ENCODE measurements around the gene CEBPE. TPM values are rescaled to one million over a fixed set of nuclear protein-coding genes. Genes with fewer than 3 reads are reported as not detected.
A peak's percentile ranks its signal among the peaks of the same experiment; 100 is the strongest.

Gene CEBPE
- total RNA-seq, 1 donor from 2014 or later = not detected

- peak overlapping the region; percentile 44 for H3K27ac Mint-ChIP-seq
- H3K9me3 Mint-ChIP-seq = no peaks in the 10 kb centered on the region
- H3K4me3 Mint-ChIP-seq (ENCODE audit: low read depth) = no peak overlapping the region
- peaks cover 17% of the 10 kb centered on the region for H3K4me1 Mint-ChIP-seq (ENCODE audit: low read depth)
- intact Hi-C loops (cut with micrococcal nuclease) = no loop called here
- no peaks in the 10 kb centered on the region for H3K27me3 Mint-ChIP-seq (ENCODE audit: low read depth)
- no peaks in the 10 kb centered on the region for H3K36me3 Mint-ChIP-seq (ENCODE audit: low read depth)
- no peak for DNase-seq (ENCODE audit: low spot score)
Observed at GRCh38 chr14:23153851-23154796, 35.1 kb upstream of the CEBPE start.

GRCh38 chr14:23151342-23151741, 32.3 kb upstream of the CEBPE start:
- H3K4me1 Mint-ChIP-seq (ENCODE audit: low read depth) = peaks cover 33% of the 10 kb centered on the region
- no peaks in the 10 kb centered on the region for H3K36me3 Mint-ChIP-seq (ENCODE audit: low read depth)
- no peak overlapping the region for H3K4me3 Mint-ChIP-seq (ENCODE audit: low read depth)
- intact Hi-C loops (cut with micrococcal nuclease) = no loop called here
- no peaks in the 10 kb centered on the region for H3K27me3 Mint-ChIP-seq (ENCODE audit: low read depth)
- no peak overlapping the region for H3K27ac Mint-ChIP-seq
- no peak for DNase-seq (ENCODE audit: low spot score)
- no peaks in the 10 kb centered on the region for H3K9me3 Mint-ChIP-seq

- Mint-ChIP-seq H3K27ac (no peak overlapping the region), H3K4me1 (ENCODE audit: low read depth) (peaks cover 35% of the 10 kb centered on the region), H3K27me3 (ENCODE audit: low read depth) (no peaks in the 10 kb centered on the region), H3K36me3 (ENCODE audit: low read depth) (no peaks in the 10 kb centered on the region), H3K4me3 (ENCODE audit: low read depth) (no peak overlapping the region), H3K9me3 (no peaks in the 10 kb centered on the region)
- intact Hi-C loops (cut with micrococcal nuclease) = no loop called here
- DNase-seq (ENCODE audit: low spot score) = no peak
Observed at GRCh38 chr14:23149745-23150144, 30.7 kb upstream of the CEBPE start.

GRCh38 chr14:23148591-23149249, 29.7 kb upstream of the CEBPE start:
- intact Hi-C loops (cut with micrococcal nuclease) = no loop called here

GRCh38 chr14:23147676-23148075, 28.6 kb upstream of the CEBPE start:
- H3K4me1 Mint-ChIP-seq (ENCODE audit: low read depth) = peaks cover 29% of the 10 kb centered on the region
- DNase-seq (ENCODE audit: low spot score) = no peak
- H3K4me3 Mint-ChIP-seq (ENCODE audit: low read depth) = no peak overlapping the region
- intact Hi-C loops (cut with micrococcal nuclease) = no loop called here
- no peaks in the 10 kb centered on the region for H3K27me3 Mint-ChIP-seq (ENCODE audit: low read depth)
- H3K36me3 Mint-ChIP-seq (ENCODE audit: low read depth) = no peaks in the 10 kb centered on the region
- H3K9me3 Mint-ChIP-seq = no peaks in the 10 kb centered on the region
- H3K27ac Mint-ChIP-seq = no peak overlapping the region

More at GRCh38 chr14:23148591-23149249, 29.7 kb upstream of the CEBPE start:
- H3K36me3 Mint-ChIP-seq (ENCODE audit: low read depth) = no peaks in the 10 kb centered on the region
- H3K4me3 Mint-ChIP-seq (ENCODE audit: low read depth) = no peak overlapping the region
- DNase-seq (ENCODE audit: low spot score) = no peak
- H3K27me3 Mint-ChIP-seq (ENCODE audit: low read depth) = no peaks in the 10 kb centered on the region
- H3K9me3 Mint-ChIP-seq = no peaks in the 10 kb centered on the region
- peaks cover 30% of the 10 kb centered on the region for H3K4me1 Mint-ChIP-seq (ENCODE audit: low read depth)
- peak overlapping the region; percentile 8 for H3K27ac Mint-ChIP-seq

GRCh38 chr14:23146980-23147379, 27.9 kb upstream of the CEBPE start:
- intact Hi-C loops (cut with micrococcal nuclease) = no loop called here
- H3K27ac Mint-ChIP-seq = peak overlapping the region; percentile 64
- no peaks in the 10 kb centered on the region for H3K27me3 Mint-ChIP-seq (ENCODE audit: low read depth)

GRCh38 chr14:23146351-23146910, 27.4 kb upstream of the CEBPE start:
- DNase-seq (ENCODE audit: low spot score) = no peak
- Mint-ChIP-seq H3K36me3 (ENCODE audit: low read depth) (no peaks in the 10 kb centered on the region), H3K4me3 (ENCODE audit: low read depth) (no peak overlapping the region), H3K9me3 (no peaks in the 10 kb centered on the region), H3K27ac (peak overlapping the region; percentile 74), H3K27me3 (ENCODE audit: low read depth) (no peaks in the 10 kb centered on the region), H3K4me1 (ENCODE audit: low read depth) (peaks cover 29% of the 10 kb centered on the region)
- intact Hi-C loops (cut with micrococcal nuclease) = no loop called here

More at GRCh38 chr14:23146980-23147379, 27.9 kb upstream of the CEBPE start:
- Mint-ChIP-seq H3K4me3 (ENCODE audit: low read depth) (no peak overlapping the region), H3K36me3 (ENCODE audit: low read depth) (no peaks in the 10 kb centered on the region), H3K4me1 (ENCODE audit: low read depth) (peaks cover 29% of the 10 kb centered on the region), H3K9me3 (no peaks in the 10 kb centered on the region)
- DNase-seq (ENCODE audit: low spot score) = no peak

- no peaks in the 10 kb centered on the region for H3K9me3 Mint-ChIP-seq
- H3K27ac Mint-ChIP-seq = peak overlapping the region; percentile 74
- intact Hi-C loops (cut with micrococcal nuclease) = no loop called here
- peaks cover 29% of the 10 kb centered on the region for H3K4me1 Mint-ChIP-seq (ENCODE audit: low read depth)
- no peaks in the 10 kb centered on the region for H3K36me3 Mint-ChIP-seq (ENCODE audit: low read depth)
- no peaks in the 10 kb centered on the region for H3K27me3 Mint-ChIP-seq (ENCODE audit: low read depth)
- DNase-seq (ENCODE audit: low spot score) = no peak
- H3K4me3 Mint-ChIP-seq (ENCODE audit: low read depth) = no peak overlapping the region
Observed at GRCh38 chr14:23145794-23146350, 26.8 kb upstream of the CEBPE start.

GRCh38 chr14:23143911-23144310, 24.9 kb upstream of the CEBPE start:
- no peak for DNase-seq (ENCODE audit: low spot score)
- Mint-ChIP-seq H3K9me3 (no peaks in the 10 kb centered on the region), H3K4me3 (ENCODE audit: low read depth) (no peak overlapping the region), H3K27ac (no peak overlapping the region), H3K27me3 (ENCODE audit: low read depth) (no peaks in the 10 kb centered on the region), H3K36me3 (ENCODE audit: low read depth) (no peaks in the 10 kb centered on the region), H3K4me1 (ENCODE audit: low read depth) (peaks cover 23% of the 10 kb centered on the region)
- intact Hi-C loops (cut with micrococcal nuclease) = no loop called here

- Mint-ChIP-seq H3K27ac (no peak overlapping the region), H3K36me3 (ENCODE audit: low read depth) (no peaks in the 10 kb centered on the region), H3K4me3 (ENCODE audit: low read depth) (no peak overlapping the region), H3K27me3 (ENCODE audit: low read depth) (no peaks in the 10 kb centered on the region), H3K9me3 (no peaks in the 10 kb centered on the region), H3K4me1 (ENCODE audit: low read depth) (peaks cover 17% of the 10 kb centered on the region)
- no peak for DNase-seq (ENCODE audit: low spot score)
- intact Hi-C loops (cut with micrococcal nuclease) = no loop called here
Observed at GRCh38 chr14:23142826-23143225, 23.8 kb upstream of the CEBPE start.

GRCh38 chr14:23141706-23142444, 22.8 kb upstream of the CEBPE start:
- no peak overlapping the region for H3K27ac Mint-ChIP-seq
- H3K9me3 Mint-ChIP-seq = no peaks in the 10 kb centered on the region
- H3K4me1 Mint-ChIP-seq (ENCODE audit: low read depth) = peaks cover 13% of the 10 kb centered on the region
- intact Hi-C loops (cut with micrococcal nuclease) = no loop called here
- no peak for DNase-seq (ENCODE audit: low spot score)
- no peaks in the 10 kb centered on the region for H3K36me3 Mint-ChIP-seq (ENCODE audit: low read depth)
- H3K27me3 Mint-ChIP-seq (ENCODE audit: low read depth) = no peaks in the 10 kb centered on the region
- no peak overlapping the region for H3K4me3 Mint-ChIP-seq (ENCODE audit: low read depth)

GRCh38 chr14:23140371-23140770, 21.3 kb upstream of the CEBPE start:
- Mint-ChIP-seq H3K9me3 (no peaks in the 10 kb centered on the region), H3K27ac (no peak overlapping the region), H3K4me3 (ENCODE audit: low read depth) (no peak overlapping the region), H3K27me3 (ENCODE audit: low read depth) (no peaks in the 10 kb centered on the region), H3K4me1 (ENCODE audit: low read depth) (no peaks in the 10 kb centered on the region), H3K36me3 (ENCODE audit: low read depth) (no peaks in the 10 kb centered on the region)
- intact Hi-C loops (cut with micrococcal nuclease) = no loop called here
- no peak for DNase-seq (ENCODE audit: low spot score)
